Psoas muscle (tissue), 8 donors: ENCODE results near the gene SPATA21. TPM values are rescaled to one million over a fixed set of nuclear protein-coding genes. Genes with fewer than 3 reads are reported as not detected.

ENCODE experiments used
- ATAC-seq, 4 donors: fragments of 200-7000 bp; cut with Tn5 transposase; one replicate each; pipeline ENCODE4 v1.9.1; 2020; ENCODE audit warnings: moderate library complexity in 3 of 4, mild to moderate bottlenecking in 2 of 4
- DNase-seq, 2 donors: peaks; one replicate each; pipeline ENCODE4 v3.0.0-alpha.2; 2020
- H3K27ac ChIP-seq: fragments of 200-600 bp; one replicate; pipeline ENCODE4 v1.8.0; 2022
- H3K27me3 ChIP-seq, 3 donors: fragments of 200-600 bp in 1 of 3; one replicate each; pipeline versions ENCODE4 v1.6.1 to v1.8.0; 2013 to 2022; ENCODE audit warnings: low read length in 2 of 3, mild to moderate bottlenecking in 2 of 3, moderate library complexity in 1 of 3; ENCODE audit not compliant: insufficient read depth in 3 of 3
- H3K36me3 ChIP-seq, 2 donors: fragments of 200-600 bp in 1 of 2; one replicate each; pipeline versions ENCODE4 v1.6.1 to v1.8.0; 2013 to 2022; ENCODE audit warnings: low read depth in 1 of 2, mild to moderate bottlenecking in 1 of 2, moderate library complexity in 1 of 2; ENCODE audit not compliant: insufficient read depth in 1 of 2
- H3K4me1 ChIP-seq: fragments of 200-600 bp; one replicate; pipeline ENCODE4 v1.8.0; 2022
- H3K4me3 ChIP-seq: fragments of 200-600 bp; one replicate; pipeline ENCODE4 v1.8.0; 2022; ENCODE audit warnings: mild to moderate bottlenecking
- H3K9me3 ChIP-seq: fragments of 200-600 bp; one replicate; pipeline ENCODE4 v1.8.0; 2022
- WGBS, 3 donors: extraction: QIAGEN DNeasy Blood & Tissue Kit; methylation state at CpG; one replicate each; pipeline versions ENCODE4 v1.1.6 to v1.1.7; 2013; 5-methylcytosine and 5-hydroxymethylcytosine counted together
- intact Hi-C, 2 donors: fragments of 100-400 bp; cut with DNase I; formaldehyde crosslinking; loops; one replicate each; pipeline versions ENCODE4 v1.11.0 to v1.14.2; 2022
- polyA plus RNA-seq, 3 donors: library from polyadenylated mRNA; stranded (reverse); fragments of 200-250 nt; gene quantifications; one replicate each; pipeline ENCODE4 v1.2.3, GENCODE V29; 2013
- total RNA-seq, 4 donors: library from RNA; stranded (reverse); fragmentation: NEBNext Ultra II Directional in 2 of 4; extraction: Animal tissue kit (Norgen Biotek cat#: 25700) in 2 of 4; gene quantifications; one replicate each; pipeline versions ENCODE4 v1.2.1 to v1.2.4, GENCODE V29; 2021 to 2023
- TF ChIP-seq, protein P1 (sequence below): fragments of 200-600 bp; IDR thresholded peaks from one replicate; pipeline ENCODE4 v1.8.0; 2022; ENCODE audit warnings: antibody characterized with exemption
- donor health status: healthy with polysubstance abuse.
- donor health status: DM: no; HTN: no; CAD: no; lungs with moderate emphysema.
- donor health status: Bipolar disorder and iron deficiency.
- donor health status: healthy.
- donor health status: DM: yes; HTN: yes; CAD: no.
- donor health status: DM: no; HTN: no; CAD: no.
- donor health status: DM: no; HTN: no; CAD: no.
- donor health status: DM: yes; HTN: yes; CAD: no.

The SPATA21 gene
- total and polyA plus RNA-seq, 7 donors: 0.21 to 0.52 (median 0.44) TPM; not detected in 4

DNA sequence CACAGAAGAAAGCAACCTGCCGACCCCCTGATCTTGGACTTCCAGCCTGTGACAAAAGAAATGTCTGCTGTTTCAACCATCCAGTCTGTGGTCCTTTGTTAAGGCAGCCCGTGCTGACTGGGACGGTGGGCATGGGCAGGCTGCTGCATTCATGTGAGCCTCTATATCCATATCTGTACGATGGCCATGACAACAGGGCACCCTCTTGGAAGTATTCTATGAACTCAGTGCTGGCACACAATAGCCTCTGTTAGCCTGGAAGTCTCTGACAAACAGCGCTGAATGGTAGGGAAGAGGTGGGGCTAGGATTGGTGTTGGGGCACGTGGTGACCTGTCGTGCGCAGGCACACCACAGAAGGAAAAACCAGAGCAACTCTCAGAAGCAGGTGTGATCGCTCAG, 30.4 kb downstream of the SPATA21 start:
- WGBS, 3 donors: 79 to 87% (median 87%) methylated on average over 9 of the region's 9 CpGs

DNA sequence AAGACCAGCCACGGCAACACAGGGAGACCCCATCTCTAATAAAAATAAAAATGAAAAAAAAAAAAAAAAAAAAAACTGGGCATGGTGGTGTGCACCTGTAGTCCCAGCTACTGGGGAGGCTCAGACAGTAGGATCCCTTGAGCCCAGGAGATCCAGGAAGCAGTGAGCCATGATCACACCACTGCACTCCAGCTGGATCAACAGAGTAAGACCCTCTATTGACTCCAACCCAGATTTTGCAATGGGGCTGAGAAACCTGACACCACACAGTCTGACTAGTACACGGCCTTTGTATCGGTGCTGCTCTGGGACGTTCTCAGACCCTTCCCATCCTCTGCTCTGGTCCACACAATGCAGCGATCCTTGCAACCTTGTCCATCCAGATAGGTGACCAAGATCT, 31.8 kb downstream of the SPATA21 start:
- intact Hi-C loops: no loop called here
- no peak for ATAC-seq
- WGBS, 3 donors: 60 to 79% (median 62%) methylated on average over 5 of the region's 5 CpGs

More for the DNA sequence above, 30.4 kb downstream of the SPATA21 start:
- no peak for DNase-seq
- no peaks in the 10 kb centered on the region for H3K36me3 ChIP-seq
- ATAC-seq: no peak
- H3K4me1 ChIP-seq: no peaks in the 10 kb centered on the region
- H3K27me3 ChIP-seq: no peaks in the 10 kb centered on the region
- no peak overlapping the region for H3K27ac ChIP-seq
- TF ChIP-seq, protein P1, sequence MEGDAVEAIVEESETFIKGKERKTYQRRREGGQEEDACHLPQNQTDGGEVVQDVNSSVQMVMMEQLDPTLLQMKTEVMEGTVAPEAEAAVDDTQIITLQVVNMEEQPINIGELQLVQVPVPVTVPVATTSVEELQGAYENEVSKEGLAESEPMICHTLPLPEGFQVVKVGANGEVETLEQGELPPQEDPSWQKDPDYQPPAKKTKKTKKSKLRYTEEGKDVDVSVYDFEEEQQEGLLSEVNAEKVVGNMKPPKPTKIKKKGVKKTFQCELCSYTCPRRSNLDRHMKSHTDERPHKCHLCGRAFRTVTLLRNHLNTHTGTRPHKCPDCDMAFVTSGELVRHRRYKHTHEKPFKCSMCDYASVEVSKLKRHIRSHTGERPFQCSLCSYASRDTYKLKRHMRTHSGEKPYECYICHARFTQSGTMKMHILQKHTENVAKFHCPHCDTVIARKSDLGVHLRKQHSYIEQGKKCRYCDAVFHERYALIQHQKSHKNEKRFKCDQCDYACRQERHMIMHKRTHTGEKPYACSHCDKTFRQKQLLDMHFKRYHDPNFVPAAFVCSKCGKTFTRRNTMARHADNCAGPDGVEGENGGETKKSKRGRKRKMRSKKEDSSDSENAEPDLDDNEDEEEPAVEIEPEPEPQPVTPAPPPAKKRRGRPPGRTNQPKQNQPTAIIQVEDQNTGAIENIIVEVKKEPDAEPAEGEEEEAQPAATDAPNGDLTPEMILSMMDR: no peak
- H3K4me3 ChIP-seq: no peak overlapping the region
- intact Hi-C loops: no loop called here
- no peaks in the 10 kb centered on the region for H3K9me3 ChIP-seq

DNA sequence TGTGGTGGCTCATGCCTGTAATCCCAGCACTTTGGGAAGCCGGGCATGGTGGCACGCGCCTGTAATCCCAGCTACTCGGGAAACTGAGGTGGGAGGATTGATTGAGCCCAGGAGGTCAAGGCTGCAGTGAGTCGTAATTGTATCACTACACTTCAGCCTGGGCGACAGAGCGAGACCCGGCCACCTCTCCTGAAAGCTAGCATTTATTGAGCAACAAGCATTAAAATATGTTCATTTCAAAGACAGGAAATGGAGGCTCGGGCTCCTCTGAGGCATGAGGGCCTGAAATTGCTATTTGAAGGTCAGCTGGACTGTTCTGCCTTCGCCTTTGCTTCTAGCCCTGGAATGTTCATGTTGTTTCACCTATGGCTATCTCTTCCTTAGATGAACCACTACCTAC, 34.5 kb downstream of the SPATA21 start:
- peaks cover 0 to 23% of the 10 kb centered on the region in 2 donors for H3K36me3 ChIP-seq
- no peak overlapping the region for H3K27ac ChIP-seq
- no peaks in the 10 kb centered on the region for H3K9me3 ChIP-seq
- intact Hi-C loops: no loop called here
- no peaks in the 10 kb centered on the region for H3K27me3 ChIP-seq
- H3K4me1 ChIP-seq: no peaks in the 10 kb centered on the region
- WGBS, 3 donors: 77 to 80% (median 79%) methylated on average over 10 of the region's 10 CpGs
- no peak overlapping the region for H3K4me3 ChIP-seq
- DNase-seq (no peak), ATAC-seq (no peak)
- TF ChIP-seq, protein P1: no peak

More for the DNA sequence above, 31.8 kb downstream of the SPATA21 start:
- TF ChIP-seq, protein P1: no peak
- Histone ChIP-seq H3K9me3 (no peaks in the 10 kb centered on the region), H3K27me3 (no peaks in the 10 kb centered on the region), H3K4me1 (no peaks in the 10 kb centered on the region), H3K27ac (no peak overlapping the region), H3K36me3 (no peaks in the 10 kb centered on the region), H3K4me3 (no peak overlapping the region)
- DNase-seq: no peak

DNA sequence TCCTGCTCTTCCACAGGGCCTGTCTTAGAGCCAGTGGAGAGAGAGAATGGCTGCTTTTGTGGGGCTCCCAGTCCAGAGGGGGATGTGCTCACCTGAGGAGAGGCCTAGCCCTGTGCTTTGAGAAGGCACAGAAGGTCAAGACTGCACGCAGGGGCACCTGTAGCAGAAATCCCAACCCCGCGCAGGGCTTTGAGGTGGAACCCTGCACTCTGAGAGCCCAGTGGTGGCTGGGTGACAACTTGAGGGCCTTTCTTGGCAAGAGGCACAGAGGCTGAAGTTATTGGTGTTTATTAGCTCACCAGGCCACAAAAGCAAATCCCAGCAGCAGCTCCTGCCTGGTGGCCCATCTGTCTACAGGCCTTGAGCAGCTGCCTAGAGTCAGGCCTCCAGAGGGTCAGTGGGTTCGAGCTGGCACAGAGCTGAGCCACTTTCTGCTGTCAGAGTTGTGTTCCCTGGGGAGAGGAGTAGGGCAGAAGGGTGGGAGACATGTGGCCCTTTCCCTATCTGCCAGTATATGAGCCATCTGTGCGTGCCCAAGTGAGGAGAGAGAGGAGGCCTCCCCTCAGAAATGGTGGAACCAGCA, 38.8 kb downstream of the SPATA21 start:
- TF ChIP-seq, protein P1: no peak
- ATAC-seq: no peak

DNA sequence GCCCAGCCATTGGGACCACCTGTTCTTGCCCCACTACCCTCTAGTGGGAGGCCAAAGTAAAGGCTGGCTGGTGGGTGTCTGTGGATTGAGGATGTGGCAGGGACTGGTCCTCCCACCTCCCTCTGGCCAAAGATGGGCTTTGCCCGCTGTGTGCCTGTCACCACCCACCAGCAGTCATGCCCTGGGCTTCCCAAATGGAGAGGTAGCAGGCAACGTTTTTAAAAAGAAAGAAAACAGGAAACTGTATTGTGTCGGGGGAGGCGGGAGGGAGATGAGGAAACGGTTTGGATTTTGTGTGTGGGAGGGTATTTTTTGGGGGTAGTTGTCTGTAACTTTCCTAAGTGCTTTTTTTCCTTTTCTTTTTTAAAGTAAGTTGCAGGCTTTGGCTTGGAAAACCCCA, 40.1 kb downstream of the SPATA21 start:
- WGBS, 3 donors: 55 to 68% (median 57%) methylated on average over 5 of the region's 5 CpGs
- H3K27ac ChIP-seq: peak overlapping the region; percentile 77
- intact Hi-C loops: no loop called here

More for the DNA sequence above, 38.8 kb downstream of the SPATA21 start:
- Histone ChIP-seq H3K27ac (no peak overlapping the region), H3K36me3 (peaks cover 0 to 60% of the 10 kb centered on the region in 2 donors), H3K4me1 (peaks cover 21% of the 10 kb centered on the region), H3K9me3 (no peaks in the 10 kb centered on the region), H3K4me3 (no peak overlapping the region), H3K27me3 (no peaks in the 10 kb centered on the region)
- DNase-seq: no peak
- WGBS, 3 donors: 72 to 87% (median 75%) methylated on average over 5 of the region's 5 CpGs
- intact Hi-C loops: no loop called here

More for the DNA sequence above, 40.1 kb downstream of the SPATA21 start:
- no peak for DNase-seq
- Histone ChIP-seq H3K36me3 (peaks cover 0 to 63% of the 10 kb centered on the region in 2 donors), H3K4me3 (no peak overlapping the region), H3K27me3 (no peaks in the 10 kb centered on the region), H3K9me3 (no peaks in the 10 kb centered on the region), H3K4me1 (peaks cover 34% of the 10 kb centered on the region)
- no peak for ATAC-seq
- TF ChIP-seq, protein P1: no peak
